ENCODE measurements around the gene ACAP3. TPM values are rescaled to one million over a fixed set of nuclear protein-coding genes. Genes with fewer than 3 reads are reported as not detected.
A peak's percentile ranks its signal among the peaks of the same experiment; 100 is the strongest.

The ACAP3 gene
- total and polyA plus RNA-seq, 10 of the 15 experiments (the other 5 are each of a cell fraction or from before 2014, with no cell fraction given) = 0.05 to 34.2 (median 7.1) TPM

GRCh38 chr1:1307923-1308755 lies at the start of gene ACAP3, which contains the start of gene PUSL1 (continued):
- TF ChIP-seq MEF2B (IDR thresholded peaks at IDR 0.05; ENCODE audit: partially characterized antibody, poor library complexity, severe bottlenecking) (peak; percentile 79), HDAC2 (IDR thresholded peaks at IDR 0.05) (no peak), TAF1 (IDR thresholded peaks at IDR 0.05; ENCODE audit: borderline replicate concordance, low read depth, low read length) (no peak; the same call in 1 of the 2 replicates), CUX1 (IDR thresholded peaks at IDR 0.05; ENCODE audit: insufficient replicate concordance, low read depth, low read length) (no peak), BCLAF1 (IDR thresholded peaks at IDR 0.05) (no peak), PAX8 (IDR thresholded peaks at IDR 0.05) (no peak), SIN3A (IDR thresholded peaks at IDR 0.05; ENCODE audit: low read depth, low read length) (peak; percentile 90), PRDM15 (CRISPR knock-in tag; IDR thresholded peaks at IDR 0.05) (no peak), PML (IDR thresholded peaks at IDR 0.05; ENCODE audit: low read length) (no peak; the same call in 1 of the 2 replicates), IRF5 (IDR thresholded peaks at IDR 0.05; ENCODE audit: borderline replicate concordance) (no peak), DPF2 (IDR thresholded peaks at IDR 0.05) (no peak; the same call in none of the 2 replicates), ATF3 (IDR thresholded peaks at IDR 0.05; ENCODE audit: borderline replicate concordance, extremely low read depth, low read depth, low read length) (no peak), USF1 (IDR thresholded peaks at IDR 0.05; ENCODE audit: borderline replicate concordance, extremely low read length, insufficient read depth, low read depth, low read length) (no peak)
